Panc1 (cell line): ENCODE results near the gene KCNRG. TPM values are rescaled to one million over a fixed set of nuclear protein-coding genes. Genes with fewer than 3 reads are reported as not detected.

Experiments
- ATAC-seq: fragments of 200-7000 bp; cut with Tn5 transposase; 2 replicates; pipeline ENCODE4 v1.9.1; 2020; ENCODE audit warnings: mild to moderate bottlenecking, moderate library complexity
- BruUV-seq: library from RNA; stranded (reverse); fragments of 400-500 nt; replicated peaks from 2 replicates; lab custom pipeline; 2021; lab: Mats Ljungman, UMichigan
- CTCF ChIA-PET: fragments of 300-600 bp; sonication (Branson Sonifier 250); formaldehyde crosslinking; loops from one replicate; lab custom pipeline; 2022; ENCODE audit warnings: antibody characterized with exemption; lab: Charles Lee
- POLR2A ChIA-PET: fragments of 300-600 bp; sonication (Branson Sonifier 250); formaldehyde crosslinking; loops from one replicate; lab custom pipeline; 2022; ENCODE audit warnings: antibody characterized with exemption; lab: Charles Lee
- DNase-seq: peaks from one replicate; pipeline ENCODE4 v3.0.0-alpha.2; 2010; ENCODE audit warnings: low read depth, low spot score
- H3K27ac ChIP-seq: 2 replicates; pipeline ENCODE4 v1.5.1; 2011; ENCODE audit warnings: mild to moderate bottlenecking, low read length, inconsistent platforms
- H3K27me3 ChIP-seq: fragments of 200-500 bp; sonication (Bioruptor generic); 2 replicates; pipeline ENCODE4 v1.6.0; 2014; ENCODE audit warnings: low read length, inconsistent platforms; ENCODE audit not compliant: control insufficient read depth, insufficient read depth
- H3K36me3 ChIP-seq: fragments of 200-500 bp; sonication (Bioruptor generic); 2 replicates; pipeline ENCODE4 v1.5.1; 2014; ENCODE audit warnings: inconsistent platforms, mild to moderate bottlenecking, low read length, moderate library complexity; ENCODE audit not compliant: control insufficient read depth, insufficient read depth
- H3K4me1 ChIP-seq: 2 replicates; pipeline ENCODE4 v1.5.1; 2011; ENCODE audit warnings: inconsistent platforms, mild to moderate bottlenecking, low read length, moderate library complexity; ENCODE audit not compliant: control insufficient read depth, insufficient read depth
- H3K4me3 ChIP-seq, 2 experiments: 2 replicates each; pipeline ENCODE4 v1.5.1; 2011 to 2012; ENCODE audit warnings: low read depth in 2 of 2, low read length in 2 of 2, mild to moderate bottlenecking in 2 of 2, inconsistent platforms in 1 of 2, moderate library complexity in 1 of 2
- H3K9me3 ChIP-seq: fragments of 200-500 bp; sonication (Bioruptor generic); 2 replicates; pipeline ENCODE4 v1.5.1; 2014; ENCODE audit warnings: low read depth, mild to moderate bottlenecking, inconsistent platforms, low read length, moderate library complexity; ENCODE audit not compliant: control insufficient read depth, insufficient read depth
- CTCF ChIP-seq: fragments of 450-650 bp; IDR thresholded peaks from 2 replicates; pipeline ENCODE4 v1.5.1; 2017; ENCODE audit warnings: mild to moderate bottlenecking
- POLR2AphosphoS5 ChIP-seq: IDR thresholded peaks from 2 replicates; pipeline ENCODE4 v1.6.1; 2012; ENCODE audit warnings: mild to moderate bottlenecking, low read depth, low read length, moderate library complexity
- REST ChIP-seq, 2 experiments: IDR thresholded peaks; 2 replicates each; pipeline ENCODE4 v1.6.1; 2011 to 2012; ENCODE audit warnings: low read depth in 2 of 2, control low read depth in 1 of 2, low read length in 1 of 2, mild to moderate bottlenecking in 1 of 2, moderate library complexity in 1 of 2; ENCODE audit not compliant: insufficient read depth in 1 of 2
- SIN3A ChIP-seq: IDR thresholded peaks from 2 replicates; pipeline ENCODE4 v1.6.1; 2012; ENCODE audit warnings: low read depth, mild to moderate bottlenecking, low read length, moderate library complexity, borderline replicate concordance; ENCODE audit not compliant: insufficient read depth
- TCF7L2 ChIP-seq: IDR thresholded peaks from 2 replicates; pipeline ENCODE4 v1.6.1; 2011; ENCODE audit warnings: mild to moderate bottlenecking, low read depth, low read length, inconsistent platforms
- in situ Hi-C: cut with HindIII; loops from 2 replicates; pipeline ENCODE4 v1.10.0; 2016; ENCODE audit warnings: low sequenced_read_pairs, low pct_unique_long_range_greater_than_20kb
- intact Hi-C: fragments of 100-400 bp; cut with micrococcal nuclease; formaldehyde crosslinking; loops from one replicate; pipeline ENCODE4 v1.10.0; 2022; ENCODE audit not compliant: unreplicated experiment
- total RNA-seq: library from RNA; stranded (reverse); gene quantifications from one replicate; pipeline ENCODE4 v1.2.1, GENCODE V29; 2021; ENCODE audit not compliant: unreplicated experiment

The KCNRG gene
- total RNA-seq, 1 experiment from 2014 or later: 0.31 TPM

- no TSS peak for BruUV-seq
- ChIA-PET CTCF (no interaction called here), POLR2A (no interaction called here)
- Histone ChIP-seq H3K4me1 (no peaks in the 10 kb centered on the region), H3K36me3 (no peaks in the 10 kb centered on the region), H3K9me3 (no peaks in the 10 kb centered on the region), H3K4me3 (no peak overlapping the region), H3K27ac (no peak overlapping the region), H3K27me3 (no peaks in the 10 kb centered on the region)
- no peak for DNase-seq
- TF ChIP-seq REST (IDR thresholded peaks at IDR 0.05; ENCODE audit: insufficient read depth in 1 of 2, low read depth in 2 of 2, low read length in 1 of 2) (no peak), POLR2AphosphoS5 (no peak), SIN3A (no peak), CTCF (no peak), TCF7L2 (no peak)
- intact Hi-C loops (no loop called here), in situ Hi-C loops (no loop called here)
- ATAC-seq: no peak
These were observed 35.0 kb upstream of the KCNRG start for GRCh38 chr13:49980266-49980665.

- in situ Hi-C loops (no loop called here), intact Hi-C loops (no loop called here)
- no peaks in the 10 kb centered on the region for H3K27me3 ChIP-seq
- ChIA-PET CTCF (interaction anchor here (1.6 kb wide), 1 partner anchor 9 kb away, joined by 3 read pairs; no protein-coding TSS in a partner anchor), POLR2A (interaction anchor here (0.6 kb wide), 2 partner anchors 12 to 177 kb away, joined by 4 to 7 read pairs; no protein-coding TSS in a partner anchor)
- DNase-seq (no peak), ATAC-seq (no peak)
- no peak overlapping the region for H3K27ac ChIP-seq
- TF ChIP-seq CTCF (no peak), TCF7L2 (no peak), SIN3A (no peak), REST (IDR thresholded peaks at IDR 0.05; ENCODE audit: insufficient read depth in 1 of 2, low read depth in 2 of 2, low read length in 1 of 2) (no peak), POLR2AphosphoS5 (no peak)
- H3K36me3 ChIP-seq: no peaks in the 10 kb centered on the region
- H3K4me3 ChIP-seq: no peak overlapping the region
- no peaks in the 10 kb centered on the region for H3K9me3 ChIP-seq
- no TSS peak for BruUV-seq
- no peaks in the 10 kb centered on the region for H3K4me1 ChIP-seq
These were observed 30.1 kb upstream of the KCNRG start for GRCh38 chr13:49985129-49985528.
